DND-41 (cell line): ENCODE measurements around the gene FUBP3.

Source experiments
- ATAC-seq: fragments of 200-7000 bp; cut with Tn5 transposase; 3 replicates; pipeline ENCODE4 v1.9.1; 2021; ENCODE audit warnings: low read depth; ENCODE audit not compliant: insufficient read depth
- DNase-seq: peaks from one replicate; pipeline ENCODE4 v3.0.0-alpha.2; 2020
- H2AFZ ChIP-seq: 2 replicates; pipeline ENCODE4 v1.6.0; 2012; ENCODE audit warnings: low read depth, low read length
- H3K27ac ChIP-seq: 2 replicates; pipeline ENCODE4 v1.5.1; 2012; ENCODE audit warnings: low read length, inconsistent platforms
- H3K27me3 ChIP-seq: fragments of 200-600 bp; sonication (generic); 2 replicates; pipeline ENCODE4 v1.6.0; 2012; ENCODE audit warnings: low read length, mild to moderate bottlenecking, inconsistent platforms; ENCODE audit not compliant: insufficient read depth, poor library complexity
- H3K36me3 ChIP-seq: 2 replicates; pipeline ENCODE4 v1.5.1; 2012; ENCODE audit warnings: low read length, inconsistent platforms; ENCODE audit not compliant: insufficient read depth
- H3K4me1 ChIP-seq: 2 replicates; pipeline ENCODE4 v1.5.1; 2012; ENCODE audit warnings: mild to moderate bottlenecking, low read length; ENCODE audit not compliant: insufficient read depth
- H3K4me2 ChIP-seq: 2 replicates; pipeline ENCODE4 v1.6.0; 2012; ENCODE audit warnings: mild to moderate bottlenecking, moderate library complexity, low read length, inconsistent platforms; ENCODE audit not compliant: insufficient read depth
- H3K4me3 ChIP-seq, 2 experiments: fragments of 200-600 bp in 1 of 2; shearing (Covaris generic) in 1 of 2; 2 replicates each; pipeline ENCODE4 v1.5.1; 2012 to 2016; ENCODE audit warnings: inconsistent platforms in 2 of 2, low read length in 2 of 2, mild to moderate bottlenecking in 2 of 2, low read depth in 1 of 2, moderate library complexity in 1 of 2
- H3K79me2 ChIP-seq: 2 replicates; pipeline ENCODE4 v1.6.0; 2012; ENCODE audit warnings: low read length, inconsistent platforms; ENCODE audit not compliant: insufficient read depth
- H3K9ac ChIP-seq: 2 replicates; pipeline ENCODE4 v1.6.0; 2012; ENCODE audit warnings: low read depth, mild to moderate bottlenecking, inconsistent platforms, low read length, moderate library complexity
- H3K9me3 ChIP-seq: 2 replicates; pipeline ENCODE4 v1.5.1; 2012; ENCODE audit warnings: low read length, moderate library complexity, mild to moderate bottlenecking, inconsistent platforms; ENCODE audit not compliant: insufficient read depth, severe bottlenecking
- H4K20me1 ChIP-seq: 2 replicates; pipeline ENCODE4 v1.6.0; 2012; ENCODE audit warnings: low read length; ENCODE audit not compliant: insufficient read depth
- EZH2 ChIP-seq: IDR thresholded peaks from 3 replicates; pipeline ENCODE4 v1.6.1; 2012; ENCODE audit warnings: borderline replicate concordance, low read depth, mild to moderate bottlenecking, moderate library complexity, low read length, inconsistent platforms; ENCODE audit not compliant: severe bottlenecking
- TF ChIP-seq, protein P1 (sequence below): IDR thresholded peaks from 2 replicates; pipeline ENCODE4 v1.5.1; 2012; ENCODE audit warnings: borderline replicate concordance, low read length, moderate library complexity, mild to moderate bottlenecking; ENCODE audit not compliant: poor library complexity, severe bottlenecking; ENCODE audit errors: extremely low read depth

The FUBP3 gene

DNA sequence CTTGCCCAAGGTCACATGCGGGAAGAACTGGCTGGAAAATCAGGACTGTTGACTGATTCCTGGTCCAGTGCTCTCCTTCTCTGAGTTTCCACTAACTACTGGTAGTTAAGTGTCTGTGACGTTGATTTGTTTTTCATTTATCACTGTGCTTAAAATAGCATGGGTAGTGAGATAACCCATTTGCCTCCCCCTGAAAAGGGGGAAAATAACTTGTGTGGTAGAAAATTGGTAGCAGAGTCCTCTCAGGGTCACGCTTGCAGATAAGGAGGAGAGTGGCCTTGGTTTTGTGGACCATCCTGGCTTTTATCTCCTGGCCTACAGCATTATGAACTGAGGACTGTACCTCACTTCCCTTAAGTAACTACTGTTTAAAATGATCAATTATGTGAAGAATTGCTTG, 10.9 kb downstream of the FUBP3 start:
- Histone ChIP-seq H3K4me2 (no peak overlapping the region), H3K4me3 (no peak overlapping the region), H3K27ac (no peak overlapping the region), H4K20me1 (peaks cover 34% of the 10 kb centered on the region), H2AFZ (no peak overlapping the region), H3K36me3 (peaks cover 23% of the 10 kb centered on the region), H3K4me1 (no peaks in the 10 kb centered on the region), H3K9ac (no peak overlapping the region), H3K9me3 (no peaks in the 10 kb centered on the region), H3K79me2 (peaks cover 80% of the 10 kb centered on the region), H3K27me3 (no peaks in the 10 kb centered on the region)
- DNase-seq (no peak), ATAC-seq (no peak)
- TF ChIP-seq EZH2 = no peak
- TF ChIP-seq, protein P1, sequence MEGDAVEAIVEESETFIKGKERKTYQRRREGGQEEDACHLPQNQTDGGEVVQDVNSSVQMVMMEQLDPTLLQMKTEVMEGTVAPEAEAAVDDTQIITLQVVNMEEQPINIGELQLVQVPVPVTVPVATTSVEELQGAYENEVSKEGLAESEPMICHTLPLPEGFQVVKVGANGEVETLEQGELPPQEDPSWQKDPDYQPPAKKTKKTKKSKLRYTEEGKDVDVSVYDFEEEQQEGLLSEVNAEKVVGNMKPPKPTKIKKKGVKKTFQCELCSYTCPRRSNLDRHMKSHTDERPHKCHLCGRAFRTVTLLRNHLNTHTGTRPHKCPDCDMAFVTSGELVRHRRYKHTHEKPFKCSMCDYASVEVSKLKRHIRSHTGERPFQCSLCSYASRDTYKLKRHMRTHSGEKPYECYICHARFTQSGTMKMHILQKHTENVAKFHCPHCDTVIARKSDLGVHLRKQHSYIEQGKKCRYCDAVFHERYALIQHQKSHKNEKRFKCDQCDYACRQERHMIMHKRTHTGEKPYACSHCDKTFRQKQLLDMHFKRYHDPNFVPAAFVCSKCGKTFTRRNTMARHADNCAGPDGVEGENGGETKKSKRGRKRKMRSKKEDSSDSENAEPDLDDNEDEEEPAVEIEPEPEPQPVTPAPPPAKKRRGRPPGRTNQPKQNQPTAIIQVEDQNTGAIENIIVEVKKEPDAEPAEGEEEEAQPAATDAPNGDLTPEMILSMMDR = no peak

DNA sequence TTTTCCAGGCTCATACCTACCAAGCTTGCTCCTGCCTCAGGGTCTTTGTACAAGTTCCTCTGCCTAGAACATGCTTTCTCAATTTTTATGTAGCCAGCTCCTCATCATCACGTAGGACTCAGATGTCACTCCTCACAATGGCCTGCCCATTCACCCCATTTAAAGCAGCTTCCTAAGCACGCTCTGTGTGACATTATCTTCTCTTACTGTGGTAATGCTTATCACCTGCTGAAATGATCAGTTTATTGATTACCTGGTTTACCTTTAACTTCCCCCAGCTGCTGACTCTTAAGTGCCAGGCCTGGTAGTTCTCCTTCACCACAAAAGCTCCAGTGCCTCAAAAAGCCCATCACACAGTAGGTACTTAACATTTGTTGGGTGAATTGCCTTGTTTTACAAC, 13.6 kb downstream of the FUBP3 start:
- no peak for TF ChIP-seq EZH2
- TF ChIP-seq, protein P1 = no peak
- peaks cover 25% of the 10 kb centered on the region for H4K20me1 ChIP-seq
- H3K27me3 ChIP-seq = no peaks in the 10 kb centered on the region
- no peaks in the 10 kb centered on the region for H3K4me1 ChIP-seq
- DNase-seq = no peak
- peaks cover 38% of the 10 kb centered on the region for H3K36me3 ChIP-seq
- no peak for ATAC-seq
- H3K79me2 ChIP-seq = peaks cover 56% of the 10 kb centered on the region
- H3K27ac ChIP-seq = no peak overlapping the region
- no peaks in the 10 kb centered on the region for H3K9me3 ChIP-seq
- no peak overlapping the region for H3K9ac ChIP-seq
- no peak overlapping the region for H2AFZ ChIP-seq
- H3K4me2 ChIP-seq = no peak overlapping the region
- H3K4me3 ChIP-seq = no peak overlapping the region

DNA sequence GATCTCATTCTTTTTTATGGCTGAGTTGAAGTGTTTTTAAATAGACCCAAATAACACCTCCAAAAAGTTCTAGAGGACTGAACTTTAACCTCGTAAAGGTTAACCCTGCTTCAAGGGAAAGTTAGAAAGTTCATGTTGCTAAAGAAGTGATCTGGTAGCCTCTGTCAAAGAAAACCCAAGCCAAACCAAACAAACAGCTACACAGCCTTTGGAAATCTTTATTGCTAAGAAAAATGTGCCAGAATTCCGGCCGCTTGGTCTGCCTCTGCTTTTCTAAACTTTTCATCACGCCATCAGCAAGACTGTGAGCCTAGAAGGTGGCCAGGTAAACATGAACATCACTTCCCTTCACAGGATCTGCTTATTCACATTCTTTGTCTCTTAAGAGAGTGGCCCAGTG, 17.9 kb downstream of the FUBP3 start:
- H3K27me3 ChIP-seq = no peaks in the 10 kb centered on the region
- peaks cover 16% of the 10 kb centered on the region for H3K79me2 ChIP-seq
- H3K36me3 ChIP-seq = peaks cover 50% of the 10 kb centered on the region
- H3K4me3 ChIP-seq = no peak overlapping the region
- H4K20me1 ChIP-seq = peaks cover 13% of the 10 kb centered on the region
- no peak overlapping the region for H2AFZ ChIP-seq
- DNase-seq (no peak), ATAC-seq (no peak)
- no peak overlapping the region for H3K4me2 ChIP-seq
- TF ChIP-seq, protein P1 = no peak
- no peak for TF ChIP-seq EZH2
- no peaks in the 10 kb centered on the region for H3K9me3 ChIP-seq
- H3K9ac ChIP-seq = no peak overlapping the region
- H3K4me1 ChIP-seq = no peaks in the 10 kb centered on the region
- no peak overlapping the region for H3K27ac ChIP-seq

DNA sequence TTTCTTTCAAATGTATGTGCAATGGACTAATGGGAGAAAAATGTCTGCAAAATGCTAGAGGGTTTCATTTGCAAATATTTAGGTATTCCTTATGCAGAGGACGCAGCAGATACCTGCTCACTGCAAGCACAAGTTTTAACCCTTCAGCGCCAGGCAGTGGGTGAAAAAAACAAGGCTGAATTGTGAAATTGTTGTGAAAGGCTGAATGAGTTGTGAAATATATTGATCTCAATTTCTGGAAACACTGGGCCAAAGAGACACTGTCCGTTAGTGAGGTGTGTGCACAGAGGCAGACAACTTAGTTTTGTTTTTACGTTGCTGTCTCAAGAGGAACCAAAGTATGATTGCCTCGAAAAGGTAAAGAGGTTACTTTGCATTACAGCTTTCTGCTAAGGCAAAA, 18.8 kb downstream of the FUBP3 start:
- no peaks in the 10 kb centered on the region for H3K4me1 ChIP-seq
- no peak overlapping the region for H3K4me2 ChIP-seq
- H3K36me3 ChIP-seq = peaks cover 48% of the 10 kb centered on the region
- peaks cover 9% of the 10 kb centered on the region; the same call in 1 of the 2 replicates for H3K79me2 ChIP-seq
- ATAC-seq (no peak), DNase-seq (no peak)
- no peak overlapping the region for H3K9ac ChIP-seq
- H3K9me3 ChIP-seq = no peaks in the 10 kb centered on the region
- H4K20me1 ChIP-seq = peaks cover 8% of the 10 kb centered on the region; the same call in 1 of the 2 replicates
- H3K4me3 ChIP-seq = no peak overlapping the region
- H3K27ac ChIP-seq = no peak overlapping the region
- H2AFZ ChIP-seq = no peak overlapping the region
- TF ChIP-seq EZH2 = no peak
- TF ChIP-seq, protein P1 = no peak
- H3K27me3 ChIP-seq = no peaks in the 10 kb centered on the region
